Skin epidermis (tissue), 12 donors: ENCODE results near the gene SIRPA.

Experiments
- H3K27ac ChIP-seq, 21 experiments: fragments of 200-600 bp; sonication (generic) in 11 of 21; one replicate each; pipeline ENCODE4 v1.5.0; 2020; ENCODE audit warnings: mild to moderate bottlenecking in 3 of 21, inconsistent platforms in 2 of 21, moderate library complexity in 2 of 21
- H3K4me3 ChIP-seq, 7 experiments: fragments of 200-600 bp; sonication (generic) in 2 of 7; one replicate each; pipeline ENCODE4 v1.5.0; 2020; ENCODE audit warnings: inconsistent platforms in 2 of 7, mild to moderate bottlenecking in 2 of 7, moderate library complexity in 1 of 7

Gene SIRPA

GRCh38 chr20:1942486-1943274 lies 47.5 kb downstream of the SIRPA start:
- H3K27ac ChIP-seq, result peak overlapping the region in 8 of 21 experiments; percentile 30 to 81 (median 62)
- no peak overlapping the region for H3K4me3 ChIP-seq

GRCh38 chr20:1943275-1944002 lies 48.2 kb downstream of the SIRPA start:
- Histone ChIP-seq H3K27ac (peak overlapping the region in 10 of 21 experiments; percentile 4 to 84 (median 55)), H3K4me3 (no peak overlapping the region)

- Histone ChIP-seq H3K4me3 (no peak overlapping the region), H3K27ac (peak overlapping the region in 7 of 21 experiments; percentile 10 to 84 (median 38))
These were observed 49.3 kb downstream of the SIRPA start for GRCh38 chr20:1944345-1945091.

GRCh38 chr20:1945134-1945618 lies 50.0 kb downstream of the SIRPA start:
- Histone ChIP-seq H3K27ac (peak overlapping the region in 10 of 21 experiments; percentile 9 to 78 (median 36)), H3K4me3 (no peak overlapping the region)

- no peak overlapping the region for H3K4me3 ChIP-seq
- peak overlapping the region in 8 of 21 experiments; percentile 9 to 78 (median 37) for H3K27ac ChIP-seq
These were observed 50.5 kb downstream of the SIRPA start for GRCh38 chr20:1945660-1946059.

GRCh38 chr20:1946442-1946761 lies 51.2 kb downstream of the SIRPA start:
- Histone ChIP-seq H3K27ac (peak overlapping the region in 4 of 21 experiments; percentile 9 to 33 (median 24)), H3K4me3 (no peak overlapping the region)

GRCh38 chr20:1946762-1947534 lies 51.7 kb downstream of the SIRPA start:
- Histone ChIP-seq H3K27ac (peak overlapping the region in 4 of 21 experiments; percentile 12 to 45 (median 34)), H3K4me3 (peak overlapping the region in 1 of 7 experiments; percentile 12)

- H3K4me3 ChIP-seq, result peak overlapping the region in 1 of 7 experiments; percentile 12
These were observed 52.3 kb downstream of the SIRPA start for GRCh38 chr20:1947535-1947846.

GRCh38 chr20:1949347-1950100 lies 54.3 kb downstream of the SIRPA start:
- Histone ChIP-seq H3K4me3 (no peak overlapping the region), H3K27ac (peak overlapping the region in 7 of 21 experiments; percentile 4 to 60 (median 14))

More at GRCh38 chr20:1947535-1947846, 52.3 kb downstream of the SIRPA start:
- peak overlapping the region in 4 of 21 experiments; percentile 12 to 45 (median 34) for H3K27ac ChIP-seq

GRCh38 chr20:1950836-1951235 lies 55.6 kb downstream of the SIRPA start:
- peak overlapping the region in 1 of 21 experiments; percentile 57 for H3K27ac ChIP-seq
- no peak overlapping the region for H3K4me3 ChIP-seq

GRCh38 chr20:1951436-1952115 lies 56.4 kb downstream of the SIRPA start:
- no peak overlapping the region for H3K4me3 ChIP-seq
- H3K27ac ChIP-seq, result no peak overlapping the region

- no peak overlapping the region for H3K27ac ChIP-seq
These were observed 57.7 kb downstream of the SIRPA start for GRCh38 chr20:1952737-1953530.

GRCh38 chr20:1953621-1954020 lies 58.4 kb downstream of the SIRPA start:
- Histone ChIP-seq H3K27ac (peak overlapping the region in 1 of 21 experiments; percentile 8), H3K4me3 (no peak overlapping the region)

More at GRCh38 chr20:1952737-1953530, 57.7 kb downstream of the SIRPA start:
- no peak overlapping the region for H3K4me3 ChIP-seq

- no peak overlapping the region for H3K27ac ChIP-seq
- no peak overlapping the region for H3K4me3 ChIP-seq
These were observed 60.0 kb downstream of the SIRPA start for GRCh38 chr20:1955217-1955616.

- Histone ChIP-seq H3K27ac (no peak overlapping the region), H3K4me3 (no peak overlapping the region)
These were observed 63.2 kb downstream of the SIRPA start for GRCh38 chr20:1958426-1958825.

- Histone ChIP-seq H3K27ac (no peak overlapping the region), H3K4me3 (no peak overlapping the region)
These were observed 63.9 kb downstream of the SIRPA start for GRCh38 chr20:1959156-1959555.

GRCh38 chr20:1961374-1961773 lies 66.2 kb downstream of the SIRPA start:
- no peak overlapping the region for H3K27ac ChIP-seq
- H3K4me3 ChIP-seq, result no peak overlapping the region
